Superior temporal gyrus (tissue), 1 donor: ENCODE data around the gene TRHDE.

ENCODE experiments used
- DNase-seq: peaks from one replicate; pipeline ENCODE4 v3.0.0-alpha.2; 2016; ENCODE audit errors: extremely low spot score

TRHDE gene, protein sequence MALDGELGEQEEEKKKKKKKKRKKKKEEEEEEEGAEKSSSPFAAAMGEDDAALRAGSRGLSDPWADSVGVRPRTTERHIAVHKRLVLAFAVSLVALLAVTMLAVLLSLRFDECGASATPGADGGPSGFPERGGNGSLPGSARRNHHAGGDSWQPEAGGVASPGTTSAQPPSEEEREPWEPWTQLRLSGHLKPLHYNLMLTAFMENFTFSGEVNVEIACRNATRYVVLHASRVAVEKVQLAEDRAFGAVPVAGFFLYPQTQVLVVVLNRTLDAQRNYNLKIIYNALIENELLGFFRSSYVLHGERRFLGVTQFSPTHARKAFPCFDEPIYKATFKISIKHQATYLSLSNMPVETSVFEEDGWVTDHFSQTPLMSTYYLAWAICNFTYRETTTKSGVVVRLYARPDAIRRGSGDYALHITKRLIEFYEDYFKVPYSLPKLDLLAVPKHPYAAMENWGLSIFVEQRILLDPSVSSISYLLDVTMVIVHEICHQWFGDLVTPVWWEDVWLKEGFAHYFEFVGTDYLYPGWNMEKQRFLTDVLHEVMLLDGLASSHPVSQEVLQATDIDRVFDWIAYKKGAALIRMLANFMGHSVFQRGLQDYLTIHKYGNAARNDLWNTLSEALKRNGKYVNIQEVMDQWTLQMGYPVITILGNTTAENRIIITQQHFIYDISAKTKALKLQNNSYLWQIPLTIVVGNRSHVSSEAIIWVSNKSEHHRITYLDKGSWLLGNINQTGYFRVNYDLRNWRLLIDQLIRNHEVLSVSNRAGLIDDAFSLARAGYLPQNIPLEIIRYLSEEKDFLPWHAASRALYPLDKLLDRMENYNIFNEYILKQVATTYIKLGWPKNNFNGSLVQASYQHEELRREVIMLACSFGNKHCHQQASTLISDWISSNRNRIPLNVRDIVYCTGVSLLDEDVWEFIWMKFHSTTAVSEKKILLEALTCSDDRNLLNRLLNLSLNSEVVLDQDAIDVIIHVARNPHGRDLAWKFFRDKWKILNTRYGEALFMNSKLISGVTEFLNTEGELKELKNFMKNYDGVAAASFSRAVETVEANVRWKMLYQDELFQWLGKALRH

GRCh38 chr12:72272091-72272661 is at the start of gene TRHDE:
Gene TRHDE, plus strand, starts transcription at chr12:72272370. Its CDS starts 274 bp downstream, at chr12:72272644.
- no peak for DNase-seq

GRCh38 chr12:72226510-72226909 is 45.7 kb upstream of the TRHDE start:
- no peak for DNase-seq

- DNase-seq: no peak
These were observed 43.7 kb upstream of the TRHDE start for GRCh38 chr12:72228424-72228823.

- no peak for DNase-seq
These were observed 41.6 kb upstream of the TRHDE start for GRCh38 chr12:72230589-72230988.

- DNase-seq: peak; percentile 57
These were observed 37.3 kb upstream of the TRHDE start for GRCh38 chr12:72234886-72235285.

DNA sequence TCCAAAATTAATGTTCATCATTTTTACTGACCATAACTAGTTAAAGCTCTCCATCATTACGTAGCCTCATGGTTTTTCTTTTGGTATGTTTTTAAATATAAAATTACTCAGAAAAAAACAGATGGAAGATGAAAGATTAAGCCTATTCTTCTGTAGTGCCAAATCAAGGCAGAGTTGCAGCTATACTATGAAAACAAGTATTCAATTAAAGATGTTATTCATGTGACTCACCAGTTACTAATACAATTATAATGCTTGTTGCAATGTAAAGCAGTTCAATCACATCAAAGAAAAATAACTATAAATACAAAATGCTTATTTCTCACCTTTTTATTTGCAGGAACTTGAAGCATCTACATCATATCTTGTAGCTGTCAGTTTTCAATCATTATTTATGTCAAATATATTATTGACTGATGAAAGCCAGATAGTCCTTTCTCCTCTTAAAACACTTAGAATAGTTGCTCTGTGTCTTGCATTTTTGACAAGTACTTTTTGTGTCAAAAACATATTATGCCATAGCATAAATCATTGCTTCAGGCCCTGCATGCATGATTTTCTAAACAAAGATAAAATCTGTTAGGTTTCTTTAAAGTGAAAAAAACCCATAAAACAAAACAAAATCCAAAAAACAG is 36.0 kb upstream of the TRHDE start:
- no peak for DNase-seq

DNA sequence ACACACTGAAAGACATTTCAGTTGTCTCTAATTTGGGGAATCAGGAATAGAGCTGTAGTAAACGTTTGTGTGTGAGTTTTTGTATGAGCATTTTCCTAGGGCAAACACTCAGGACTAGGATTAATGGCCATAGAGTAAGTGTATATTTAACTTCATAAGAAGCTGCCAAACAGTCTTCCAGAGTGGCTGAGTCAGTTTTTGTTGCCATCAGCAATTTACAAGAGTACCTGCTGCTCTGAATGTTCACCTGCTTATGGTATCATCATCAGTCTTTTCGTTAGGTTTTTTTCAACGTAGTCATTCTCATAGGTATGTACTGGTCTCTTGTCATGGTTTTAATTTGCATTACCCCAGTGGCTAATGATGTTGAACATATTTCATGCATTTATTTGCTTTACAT is 30.6 kb upstream of the TRHDE start:
- no peak for DNase-seq

GRCh38 chr12:72242946-72243345 is 29.2 kb upstream of the TRHDE start:
- DNase-seq: no peak

GRCh38 chr12:72246370-72246769 is 25.8 kb upstream of the TRHDE start:
- DNase-seq: no peak

- DNase-seq: no peak
These were observed 21.8 kb upstream of the TRHDE start for GRCh38 chr12:72250346-72250745.

- DNase-seq: no peak
These were observed 15.4 kb upstream of the TRHDE start for GRCh38 chr12:72256725-72257124.

- no peak for DNase-seq
These were observed 10.3 kb upstream of the TRHDE start for GRCh38 chr12:72261885-72262284.

- peak; percentile 70 for DNase-seq
These were observed 7.5 kb upstream of the TRHDE start for GRCh38 chr12:72264548-72265175.

DNA sequence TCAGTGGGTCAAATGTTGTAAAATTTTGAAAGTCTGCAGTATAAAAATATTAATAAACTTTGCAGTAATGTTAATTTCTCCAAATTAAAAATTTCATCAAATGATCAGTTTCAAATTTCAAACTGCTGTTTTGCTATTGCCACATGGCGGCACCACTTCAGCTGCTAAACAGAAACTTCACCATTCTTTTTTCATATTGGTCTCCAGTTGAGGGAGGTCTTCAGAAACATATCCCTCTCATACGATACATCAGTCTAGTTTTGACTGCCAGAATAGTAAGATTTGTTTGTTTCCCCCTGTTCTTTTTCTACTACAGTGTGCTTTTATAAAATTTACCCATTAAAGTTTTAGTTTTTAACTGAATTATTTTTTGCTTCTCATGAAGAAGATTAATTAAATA is 4.2 kb upstream of the TRHDE start:
- no peak for DNase-seq

GRCh38 chr12:72268386-72268785 is 3.8 kb upstream of the TRHDE start:
- no peak for DNase-seq

- no peak for DNase-seq
These were observed 2.7 kb upstream of the TRHDE start for GRCh38 chr12:72269491-72269890.

- DNase-seq: no peak
These were observed 1.9 kb upstream of the TRHDE start for GRCh38 chr12:72270246-72270645.

GRCh38 chr12:72270961-72271360 is 1.2 kb upstream of the TRHDE start:
- no peak for DNase-seq

DNA sequence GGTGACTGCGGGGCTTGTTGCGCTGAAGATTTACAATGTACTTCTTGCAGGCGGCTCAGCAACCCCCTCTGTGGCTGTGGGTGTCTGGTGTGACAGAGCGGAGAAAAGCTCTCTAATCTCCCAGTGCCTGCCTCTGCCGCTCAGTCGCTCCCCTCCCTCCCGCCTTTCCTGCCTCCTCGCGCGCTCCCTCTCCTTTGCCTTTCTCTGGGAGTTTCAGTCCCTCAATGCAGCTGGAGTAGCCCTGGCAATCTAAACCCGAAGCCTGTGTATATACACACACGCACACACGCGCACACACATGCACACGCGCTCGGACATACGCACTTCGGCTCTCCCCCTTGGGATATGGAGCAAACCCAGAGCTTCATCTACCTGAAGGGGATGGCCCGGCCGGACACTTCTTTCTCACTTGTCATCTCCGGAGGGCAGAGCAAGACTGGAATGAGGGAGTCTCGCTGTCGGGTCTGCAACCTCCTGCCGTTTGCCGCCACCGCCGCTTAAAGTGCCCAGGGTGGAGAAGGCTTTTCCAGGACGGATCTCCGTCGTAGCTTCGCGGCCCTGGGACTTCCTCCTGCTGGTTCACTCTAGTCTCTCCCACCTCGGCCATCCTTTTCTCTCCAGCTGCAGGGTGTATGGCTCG is 599 bp upstream of the TRHDE start:
- peak; percentile 51 for DNase-seq

- DNase-seq: no peak
These were observed 745 bp downstream of the TRHDE start for GRCh38 chr12:72272731-72273498.
